Pons (tissue), 1 donor: ENCODE measurements around the gene TMEM119.
"Not testable (repeated sequence)": the region's sequence is repeated elsewhere in the genome, so short reads cannot be mapped to it uniquely, and the experiment has no call there.

Source experiments
- DNase-seq: peaks from one replicate; pipeline ENCODE4 v3.0.0-alpha.2; 2016; ENCODE audit warnings: low spot score

TMEM119 gene

GRCh38 chr12:108602209-108602705 lies 4.4 kb upstream of the TMEM119 start:
- DNase-seq, result no peak

GRCh38 chr12:108600702-108601007 lies 2.8 kb upstream of the TMEM119 start:
- no peak for DNase-seq

DNA sequence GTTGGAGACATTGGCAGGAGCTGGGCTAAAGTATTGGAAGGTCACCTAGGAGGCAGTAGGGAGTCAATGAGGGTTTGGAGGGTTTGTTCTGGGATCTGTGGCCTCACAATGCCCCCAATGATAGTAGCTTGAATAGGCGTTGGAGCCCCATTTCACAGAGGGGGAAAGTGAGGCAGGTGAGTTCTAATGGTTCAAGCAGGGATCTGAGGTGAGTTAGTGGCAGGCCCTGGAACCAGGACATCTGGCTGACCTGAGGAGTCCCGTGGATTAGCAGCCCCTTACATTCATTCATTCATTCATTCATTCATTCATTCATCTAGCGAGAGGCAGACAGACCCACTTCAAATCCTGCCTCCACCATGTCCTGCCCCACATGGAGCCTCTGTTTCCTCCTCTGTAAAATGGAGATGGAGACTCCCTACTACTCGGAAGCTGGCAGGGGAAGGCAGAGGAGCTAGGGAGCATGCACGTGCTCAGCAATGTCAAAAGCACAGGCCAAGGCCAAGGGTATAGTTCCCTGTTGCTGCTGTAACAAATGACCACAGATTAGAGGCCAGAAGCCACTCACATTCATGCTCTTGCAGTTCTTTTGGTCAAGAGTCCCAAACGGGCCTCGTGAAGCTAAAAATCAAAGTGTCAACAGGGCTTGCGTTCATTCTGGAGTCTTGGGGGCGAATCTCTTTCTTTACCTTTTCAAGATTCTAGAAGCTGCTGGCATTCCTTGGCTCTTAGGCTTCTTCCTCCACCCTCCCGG lies 2.2 kb upstream of the TMEM119 start:
- DNase-seq, result no peak

- no peak for DNase-seq
These were observed 1.7 kb upstream of the TMEM119 start for GRCh38 chr12:108599541-108599940.

DNA sequence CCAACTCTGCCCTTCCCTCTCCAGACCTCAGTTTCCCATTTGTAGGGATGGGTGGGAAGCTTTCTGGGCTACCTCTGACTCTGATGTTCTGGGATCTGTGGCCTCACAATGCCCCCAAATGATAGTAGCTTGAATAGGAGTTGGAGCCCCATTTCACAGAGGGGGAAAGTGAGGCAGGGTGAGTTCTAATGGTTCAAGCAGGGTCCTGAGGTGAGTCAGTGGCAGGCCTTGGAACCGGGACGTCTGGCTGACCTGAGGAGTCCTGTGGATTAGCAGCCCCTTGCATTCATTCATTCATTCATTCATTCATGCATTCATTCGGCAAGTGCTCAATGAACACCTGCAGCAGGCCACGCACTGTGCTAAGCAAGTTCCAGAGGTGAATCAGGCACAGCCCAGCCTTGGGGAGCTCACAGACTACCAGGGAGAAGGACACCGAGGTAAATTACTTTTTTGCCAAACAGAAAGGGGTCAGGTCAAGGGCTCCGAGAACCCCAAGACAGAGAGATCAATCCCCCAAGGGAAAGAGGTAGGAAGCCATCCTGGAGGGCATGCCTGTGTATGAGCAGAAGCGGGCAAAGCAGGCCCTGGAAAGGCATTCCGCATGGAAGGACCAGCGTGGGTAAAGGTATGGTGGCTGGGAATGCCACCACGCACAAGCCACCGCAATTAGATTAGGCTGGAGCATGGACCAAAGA lies 818 bp upstream of the TMEM119 start:
- no peak for DNase-seq

DNA sequence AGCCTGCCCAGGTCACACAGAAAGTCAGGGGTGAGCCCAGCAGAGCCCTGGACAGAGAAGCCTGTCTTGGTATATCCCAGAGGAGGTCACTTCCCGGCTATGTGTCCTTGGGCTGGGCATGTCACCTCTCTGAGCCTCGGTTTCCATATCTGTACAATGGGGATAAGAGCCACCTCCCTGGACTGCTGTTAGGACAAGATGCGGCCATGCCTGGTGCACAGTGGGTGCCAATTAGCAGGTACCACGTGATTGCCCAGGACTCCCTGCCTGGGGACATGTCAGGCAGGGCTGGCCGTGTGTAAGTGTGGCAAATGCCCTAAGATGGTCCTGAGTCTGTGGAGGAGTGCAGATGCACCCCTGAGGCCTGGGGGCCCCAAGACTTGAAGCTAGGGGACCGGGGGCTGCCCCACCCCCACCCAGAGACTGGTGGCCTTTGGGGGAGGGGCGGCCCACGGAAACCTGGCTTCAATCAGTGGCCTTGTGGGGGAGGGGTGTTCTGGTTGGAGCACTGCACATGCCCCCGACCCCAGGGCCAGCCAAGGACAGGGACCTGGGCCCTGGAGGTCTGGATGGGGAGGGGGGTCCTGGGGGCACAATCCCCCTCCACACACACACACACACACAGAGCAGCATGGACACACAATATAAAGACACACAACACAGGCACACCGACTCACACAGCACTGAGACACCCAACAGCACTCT lies 878 bp downstream of the TMEM119 start:
- DNase-seq, result no peak

DNA sequence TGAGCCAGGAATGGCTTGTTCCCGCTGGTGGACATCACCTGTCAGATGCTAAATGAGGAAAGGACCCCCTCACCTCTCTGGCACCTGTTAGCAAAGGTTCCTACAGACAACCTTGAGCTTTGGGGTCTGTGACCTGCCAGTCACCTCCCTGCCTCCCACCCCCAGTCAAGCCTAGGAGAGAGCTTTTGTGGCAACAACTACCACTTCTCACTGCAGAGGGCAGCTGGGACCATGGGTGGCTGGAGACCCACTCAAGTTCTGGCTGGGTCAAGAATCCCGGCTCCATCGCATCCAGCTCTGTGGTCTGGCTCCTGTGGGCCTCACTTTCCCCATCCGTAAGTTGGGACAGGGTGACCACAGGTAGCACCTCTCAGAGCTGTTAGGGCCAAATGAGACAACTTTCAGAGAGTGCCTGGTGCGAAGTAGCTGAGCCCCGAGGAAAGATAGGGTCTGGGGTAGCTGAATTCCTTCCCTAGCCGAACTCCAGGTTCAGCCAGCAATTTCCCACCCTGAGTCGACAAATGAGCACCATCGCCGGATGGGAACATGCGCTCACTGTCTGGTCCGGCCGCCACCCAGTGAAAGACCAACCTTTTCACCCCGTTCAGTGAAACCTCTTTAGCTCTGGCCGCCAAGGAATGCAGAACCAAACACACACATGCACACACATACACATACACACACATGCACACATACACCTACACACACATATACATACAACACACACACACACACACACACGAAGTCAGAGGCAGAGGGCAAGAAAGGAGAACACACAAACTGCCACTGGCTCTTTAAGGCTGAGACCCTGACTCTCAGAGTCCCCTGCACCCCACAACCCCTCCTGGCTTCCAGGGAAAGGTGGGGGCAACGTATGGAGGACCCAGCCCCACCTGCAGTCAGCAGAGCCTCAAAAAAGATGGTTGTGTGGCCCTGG lies 1.9 kb downstream of the TMEM119 start:
- DNase-seq, result no peak

- no peak for DNase-seq
These were observed 2.7 kb downstream of the TMEM119 start for GRCh38 chr12:108594960-108595710.

- DNase-seq, result no peak
These were observed 3.5 kb downstream of the TMEM119 start for GRCh38 chr12:108594323-108594903.

DNA sequence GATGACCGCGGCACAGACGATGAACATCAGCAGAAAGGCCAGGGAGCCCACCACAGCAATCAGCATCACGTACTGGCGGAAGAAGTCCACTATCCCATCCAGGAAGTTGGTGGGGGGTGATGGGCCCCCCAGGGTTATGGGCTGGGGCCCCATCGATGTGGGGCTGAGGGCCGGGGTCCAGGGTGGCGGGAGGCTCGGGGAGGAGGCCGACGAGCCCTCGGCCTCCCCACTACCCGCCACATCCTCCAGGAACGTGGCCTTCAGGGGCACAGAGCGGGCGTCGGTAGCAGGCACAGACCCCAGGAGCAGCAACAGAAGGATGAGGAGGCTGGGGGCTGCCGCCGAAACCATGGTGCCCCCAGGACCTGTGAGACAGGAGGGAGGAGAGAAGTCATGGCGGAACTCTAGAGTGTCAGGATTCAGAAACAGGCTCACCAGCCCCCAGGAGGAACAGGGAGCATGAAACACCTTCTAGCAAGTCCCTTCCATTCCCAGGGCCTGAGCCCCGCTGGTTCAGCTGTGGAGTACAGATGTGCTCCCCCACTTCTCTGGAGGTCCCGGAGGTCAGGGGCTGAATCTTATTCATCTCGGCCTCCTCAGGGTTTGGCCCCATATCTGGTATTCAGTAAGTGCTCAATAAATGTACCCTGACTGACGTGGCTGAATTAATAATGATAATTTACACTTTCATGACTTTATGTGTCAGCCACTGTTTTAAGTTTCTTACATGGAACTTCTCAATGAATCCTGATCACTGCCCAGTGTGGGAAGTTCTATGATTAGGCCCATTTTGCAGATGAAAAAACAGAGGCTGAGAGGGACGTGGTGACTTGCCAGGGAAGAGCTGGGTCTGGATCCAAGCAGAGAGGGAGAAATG lies 5.6 kb downstream of the TMEM119 start:
- DNase-seq, result no peak

DNA sequence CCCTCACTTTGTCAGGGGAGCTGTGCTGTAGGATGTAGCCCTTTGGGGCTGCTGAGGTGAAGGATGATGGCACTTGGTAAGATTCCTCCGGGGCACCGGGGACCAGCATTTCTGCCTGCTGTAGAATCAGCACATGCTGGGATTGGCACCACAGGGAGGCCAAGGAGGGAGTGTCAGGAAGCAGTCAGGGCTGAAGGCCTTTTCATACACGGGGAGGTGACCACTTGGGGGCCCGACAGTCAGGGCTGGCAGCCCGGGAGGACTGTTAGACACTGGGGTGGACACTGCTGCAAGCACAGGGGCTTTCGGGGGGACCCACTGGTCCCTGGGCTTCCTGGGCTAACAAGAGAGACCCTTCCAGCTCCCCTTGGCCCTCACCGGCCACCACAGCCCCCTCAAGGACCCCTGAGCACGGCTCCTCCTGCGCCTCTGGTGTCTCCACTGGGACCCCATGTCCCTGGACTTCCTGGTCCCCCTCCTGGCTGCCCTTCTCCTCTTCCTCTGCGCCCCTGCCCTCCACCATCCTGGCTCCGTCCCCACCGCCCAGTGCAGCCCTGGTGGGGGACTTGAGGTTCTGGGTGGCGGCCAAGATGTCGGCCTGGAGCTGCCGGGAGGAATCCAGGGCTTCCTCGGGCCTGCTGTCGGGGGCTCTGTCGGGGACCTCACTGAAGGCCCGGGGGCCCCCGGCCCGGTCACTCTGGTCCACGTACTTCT lies 6.5 kb downstream of the TMEM119 start:
- DNase-seq, result no peak

GRCh38 chr12:108590463-108590862 lies 7.4 kb downstream of the TMEM119 start:
- not testable (repeated sequence) for DNase-seq

DNA sequence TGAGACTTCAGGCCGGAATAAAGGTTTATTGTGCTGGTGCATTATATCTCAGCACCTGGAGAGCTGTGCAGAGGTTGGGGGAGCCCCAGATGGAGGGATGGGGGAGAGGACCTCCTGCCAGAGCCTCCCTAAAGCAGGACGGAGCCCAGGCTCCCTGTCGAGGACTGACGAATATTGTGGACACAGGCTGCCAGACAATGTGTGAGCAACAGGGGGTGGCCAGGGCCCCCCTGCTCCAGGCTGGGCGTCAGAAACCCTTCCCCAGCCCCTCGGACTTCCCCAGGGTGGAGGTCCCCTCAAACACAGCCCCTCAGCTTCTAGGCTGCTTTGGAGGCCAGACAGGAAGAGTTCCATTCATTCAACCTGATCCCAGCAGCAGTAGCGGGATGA lies 8.0 kb downstream of the TMEM119 start:
- DNase-seq, result no peak

DNA sequence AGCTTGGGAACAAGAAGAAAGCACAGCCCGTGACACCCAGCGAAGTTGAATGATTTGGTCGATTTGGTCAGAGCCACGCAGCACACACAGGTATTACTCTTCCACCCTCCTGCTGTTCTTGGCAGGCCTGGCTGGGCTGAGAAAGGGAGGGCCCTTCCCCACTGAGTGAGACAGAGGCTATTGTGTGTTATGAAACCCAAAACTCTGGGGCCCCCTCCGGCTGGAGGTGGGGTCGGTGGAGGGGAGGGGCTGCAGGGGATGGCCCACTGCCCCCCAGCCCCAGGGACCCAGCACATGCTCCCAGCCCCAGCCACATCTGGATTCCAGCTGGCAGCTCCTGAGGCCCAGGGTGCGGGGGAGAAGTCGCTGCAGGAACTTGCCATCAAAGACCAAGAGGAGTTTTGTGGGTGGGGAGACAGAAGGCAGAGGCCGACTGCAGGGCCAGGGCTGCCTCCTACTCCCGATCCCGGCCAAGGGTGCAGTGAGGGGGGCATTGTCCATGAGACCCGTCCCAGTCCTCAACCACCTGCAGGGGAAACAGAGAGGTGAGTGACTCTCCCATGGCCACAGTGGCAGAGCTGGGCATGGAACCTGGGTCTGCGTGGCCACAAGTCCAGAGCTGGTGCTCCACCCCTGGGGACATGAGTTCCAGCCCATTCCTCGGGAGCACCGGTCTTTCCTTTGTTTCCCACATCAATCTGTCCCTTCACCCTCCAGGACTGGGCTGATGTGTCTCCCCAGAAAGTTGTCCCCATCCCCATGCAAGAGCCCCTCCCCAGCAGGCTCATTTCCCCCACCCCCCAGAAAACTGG lies 8.7 kb downstream of the TMEM119 start:
- DNase-seq, result no peak

DNA sequence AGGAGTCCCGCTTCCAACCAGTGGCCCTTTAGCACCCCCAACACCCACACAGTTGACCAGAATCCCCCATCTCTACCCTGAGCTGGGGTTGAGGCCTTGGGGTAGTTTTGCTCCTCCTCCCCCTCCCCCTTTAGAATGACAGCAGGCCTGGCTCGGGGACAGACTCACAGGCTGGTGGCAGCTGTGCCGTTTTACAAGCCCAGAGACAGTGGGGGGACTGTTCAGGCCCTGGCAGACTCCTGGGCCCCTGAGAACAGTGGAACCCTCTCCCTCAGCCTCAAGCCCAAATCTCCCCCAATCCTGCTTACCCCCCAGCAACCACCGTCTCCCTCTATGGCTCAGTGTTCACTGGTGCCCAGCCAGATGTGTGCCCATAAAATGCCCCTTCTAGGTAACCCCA lies 10.1 kb downstream of the TMEM119 start:
- DNase-seq, result peak; percentile 76

GRCh38 chr12:108586306-108586705 lies 11.6 kb downstream of the TMEM119 start:
- DNase-seq, result no peak

DNA sequence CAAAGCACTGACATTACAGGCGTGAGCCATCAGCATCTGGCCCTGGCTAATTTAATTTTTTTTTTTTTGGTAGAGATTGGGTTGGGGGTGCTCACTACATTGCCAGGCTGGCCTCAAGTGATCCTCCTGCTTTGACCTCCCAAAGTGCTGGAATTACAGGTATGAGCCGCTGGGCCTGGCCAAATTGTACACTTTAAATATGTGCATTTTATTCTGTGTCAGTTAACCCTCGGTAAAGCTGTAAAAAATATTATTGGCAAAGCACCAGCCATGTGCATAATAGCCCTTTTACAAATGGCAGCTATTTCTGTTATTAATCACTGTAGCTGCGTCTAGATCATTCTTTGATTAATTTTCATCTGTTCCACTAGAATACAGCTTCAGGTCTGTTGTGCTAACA lies 12.0 kb downstream of the TMEM119 start:
- DNase-seq, result no peak

DNA sequence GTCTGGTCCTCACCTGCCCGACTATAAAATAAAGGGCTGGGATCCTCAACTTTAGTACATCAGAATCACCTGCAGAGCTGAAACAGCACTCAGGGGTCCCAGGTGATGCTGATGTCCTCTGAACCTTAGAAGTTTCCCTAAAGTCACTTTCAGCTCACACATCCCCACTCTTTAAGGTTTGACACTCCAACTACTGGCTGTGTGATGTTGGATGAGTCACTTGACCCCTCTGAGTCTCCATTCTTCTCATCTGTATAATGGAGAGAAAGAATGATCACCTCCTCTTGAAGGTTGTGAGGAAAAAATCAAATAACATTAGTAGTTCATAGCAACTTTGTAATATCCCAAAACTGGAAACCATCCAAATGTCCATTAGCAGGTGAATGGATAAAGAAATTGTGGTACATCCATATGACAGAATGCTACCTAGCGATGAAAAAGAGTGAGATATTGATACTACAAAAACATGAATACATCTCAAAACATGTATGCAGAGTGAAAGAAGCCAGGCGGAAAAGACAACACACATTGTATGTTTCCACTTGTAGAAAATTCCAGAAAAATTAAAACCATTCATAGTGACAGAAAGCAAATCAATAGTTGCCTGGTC lies 13.3 kb downstream of the TMEM119 start:
- DNase-seq, result no peak
